ENCODE measurements around the gene RNF187.
"Not testable (repeated sequence)": the region's sequence is repeated elsewhere in the genome, so short reads cannot be mapped to it uniquely, and the experiment has no call there.

RNF187 gene

GRCh38 chr1:228460821-228461220 is 26.4 kb upstream of the RNF187 start:
- no peak for ATAC-seq

DNA sequence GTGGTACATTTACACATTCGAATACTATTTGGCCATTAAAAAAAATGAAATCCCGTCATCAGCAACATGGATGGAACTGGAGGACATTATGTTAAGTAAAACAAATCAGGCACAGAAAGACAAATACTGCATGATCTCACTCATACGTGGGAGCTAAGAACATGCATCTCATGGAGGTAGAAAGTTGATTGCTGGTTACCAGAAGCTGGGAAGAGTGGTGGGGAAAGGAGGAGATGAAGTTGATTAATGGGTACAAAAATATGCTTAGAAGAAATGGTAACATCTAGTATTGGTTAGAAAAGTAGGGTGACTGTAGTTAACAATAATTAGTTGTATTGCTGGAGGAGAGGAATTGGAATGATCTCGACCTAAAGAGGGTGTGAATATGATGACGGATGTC is 24.6 kb upstream of the RNF187 start:
- ATAC-seq: no peak

GRCh38 chr1:228463009-228463558 is 24.1 kb upstream of the RNF187 start:
- no peak for ATAC-seq

DNA sequence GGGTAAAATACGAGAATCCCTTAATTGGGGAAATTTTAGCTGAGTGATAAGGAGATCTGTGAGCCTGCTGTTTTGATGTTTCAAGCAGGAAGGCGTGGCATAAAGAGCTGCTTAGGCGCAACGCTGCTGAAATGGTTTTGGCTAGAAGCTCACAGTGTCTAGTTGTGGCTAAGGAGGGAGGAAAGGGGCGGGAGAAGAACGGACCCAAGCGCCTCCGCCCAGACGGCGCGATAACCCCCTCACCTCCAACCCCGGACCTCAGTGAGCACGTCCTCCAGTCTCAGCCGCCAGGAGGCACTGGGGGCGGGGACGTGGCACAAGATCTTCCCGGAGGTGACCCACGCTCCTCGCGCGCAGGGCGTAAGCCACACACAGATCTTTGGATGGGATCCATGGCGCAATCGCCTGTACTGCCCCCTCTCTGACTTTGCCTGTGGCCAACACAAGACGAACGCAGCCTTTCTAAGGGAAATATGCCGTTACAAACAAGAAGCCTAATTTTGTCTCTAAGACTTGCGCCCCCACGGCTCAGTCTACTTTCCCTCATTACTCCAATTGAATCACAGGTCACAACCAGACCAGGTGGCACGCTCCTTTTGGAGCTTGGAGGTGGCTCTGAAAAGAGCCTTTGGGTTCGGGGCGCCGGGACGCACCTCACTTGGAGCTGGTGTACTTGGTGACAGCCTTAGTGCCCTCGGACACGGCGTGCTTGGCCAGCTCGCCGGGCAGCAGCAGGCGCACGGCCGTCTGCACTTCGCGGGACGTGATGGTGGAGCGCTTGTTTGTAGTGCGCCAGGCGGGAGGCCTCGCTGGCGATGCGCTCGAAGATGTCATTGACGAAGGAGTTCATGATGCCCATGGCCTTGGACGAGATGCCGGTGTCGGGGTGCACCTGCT is 23.4 kb upstream of the RNF187 start:
- ATAC-seq: peak; percentile 36 to 39

DNA sequence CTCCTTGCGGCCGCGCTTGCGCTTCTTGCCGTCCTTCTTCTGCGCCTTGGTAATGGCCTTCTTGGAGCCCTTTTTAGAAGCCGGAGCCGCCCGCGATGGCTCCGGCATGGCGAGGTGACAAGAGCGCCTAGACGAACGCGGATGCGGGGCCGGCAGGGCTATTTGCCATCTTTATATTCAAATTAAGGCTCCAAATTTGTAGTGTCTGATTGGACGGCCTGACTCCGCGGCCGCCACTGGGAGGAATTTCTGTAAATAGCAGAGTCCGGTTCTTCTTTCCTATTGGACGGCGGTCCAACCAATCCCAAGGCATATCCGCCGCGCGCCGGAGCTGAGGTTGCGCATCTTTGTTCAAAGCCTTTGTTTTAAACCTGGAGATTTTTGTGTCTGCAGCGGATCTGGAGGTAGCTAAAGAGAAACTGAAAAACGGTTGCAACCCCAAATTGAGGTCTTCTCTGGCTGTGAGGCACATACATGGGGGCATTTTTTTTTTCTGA is 22.6 kb upstream of the RNF187 start:
- peak; percentile 93 to 94 for ATAC-seq

- ATAC-seq: no peak
Observed at GRCh38 chr1:228465141-228465540, 22.0 kb upstream of the RNF187 start.

DNA sequence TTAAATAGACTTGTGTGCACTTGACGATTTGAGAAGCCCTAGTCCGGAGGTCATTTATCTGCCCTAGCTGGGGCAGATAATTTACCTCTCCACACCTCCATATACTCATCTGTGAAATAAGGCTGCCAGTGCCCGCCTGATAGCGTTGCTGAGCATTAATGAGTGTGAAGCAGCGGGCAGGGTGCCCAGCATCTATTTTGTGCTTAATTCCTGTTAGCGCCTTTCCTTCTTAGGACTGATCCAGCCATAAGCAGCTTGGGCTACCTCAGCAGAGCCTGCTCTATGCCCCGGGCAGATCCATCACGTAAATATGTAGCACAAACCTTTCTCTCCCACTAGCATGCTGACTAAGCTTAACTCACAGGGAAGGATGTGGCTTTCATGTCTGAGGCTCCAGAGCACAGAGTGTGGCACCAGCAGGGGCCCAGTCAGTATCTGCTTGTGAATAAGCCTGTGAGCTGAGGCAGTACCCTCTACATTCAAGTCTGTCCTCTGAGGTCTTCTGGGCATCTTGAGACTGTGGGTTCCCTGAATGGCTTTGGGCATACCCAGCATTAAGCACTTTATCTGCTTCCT is 21.5 kb upstream of the RNF187 start:
- ATAC-seq: peak; percentile 13 to 14

- ATAC-seq: not testable (repeated sequence)
Observed at GRCh38 chr1:228468188-228468587, 19.0 kb upstream of the RNF187 start.

DNA sequence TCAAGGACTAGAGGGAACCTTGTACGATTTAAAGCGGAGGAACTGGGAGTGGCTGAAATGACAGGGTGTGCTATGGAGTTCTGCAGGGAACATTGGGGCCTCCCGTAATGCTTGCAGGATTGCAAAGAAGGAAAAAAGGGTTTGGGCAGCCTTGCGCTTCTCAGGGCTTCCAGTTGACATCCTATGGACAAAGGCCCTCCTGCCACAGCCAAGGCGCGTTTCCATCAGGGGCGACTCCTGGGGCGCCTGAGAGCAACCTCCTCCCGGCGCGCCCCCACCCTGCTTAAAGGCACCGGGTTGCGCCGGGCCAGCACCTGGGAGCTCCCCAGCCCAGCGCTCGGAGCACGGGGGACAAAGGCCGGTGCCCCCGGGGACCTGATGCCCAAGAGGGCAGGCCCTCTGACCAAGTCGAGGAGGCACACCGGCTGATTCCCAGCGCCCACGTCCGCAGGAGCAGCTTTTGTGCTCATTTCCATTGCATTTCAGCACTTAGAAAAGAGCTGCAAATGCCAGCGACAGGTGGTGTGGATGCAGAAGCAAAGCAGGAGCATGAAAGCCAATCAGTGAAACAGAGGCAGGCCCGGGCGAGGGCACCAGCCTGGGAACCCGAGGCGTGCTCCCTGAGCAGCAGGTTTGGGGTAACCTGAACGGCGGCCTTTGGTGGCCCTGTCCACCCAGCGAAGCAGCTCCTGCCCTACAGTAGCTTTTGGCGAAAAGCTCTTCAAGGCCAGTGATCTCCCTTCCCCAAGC is 17.6 kb upstream of the RNF187 start:
- ATAC-seq: no peak

GRCh38 chr1:228471154-228471761 is 15.9 kb upstream of the RNF187 start:
- no peak for ATAC-seq

DNA sequence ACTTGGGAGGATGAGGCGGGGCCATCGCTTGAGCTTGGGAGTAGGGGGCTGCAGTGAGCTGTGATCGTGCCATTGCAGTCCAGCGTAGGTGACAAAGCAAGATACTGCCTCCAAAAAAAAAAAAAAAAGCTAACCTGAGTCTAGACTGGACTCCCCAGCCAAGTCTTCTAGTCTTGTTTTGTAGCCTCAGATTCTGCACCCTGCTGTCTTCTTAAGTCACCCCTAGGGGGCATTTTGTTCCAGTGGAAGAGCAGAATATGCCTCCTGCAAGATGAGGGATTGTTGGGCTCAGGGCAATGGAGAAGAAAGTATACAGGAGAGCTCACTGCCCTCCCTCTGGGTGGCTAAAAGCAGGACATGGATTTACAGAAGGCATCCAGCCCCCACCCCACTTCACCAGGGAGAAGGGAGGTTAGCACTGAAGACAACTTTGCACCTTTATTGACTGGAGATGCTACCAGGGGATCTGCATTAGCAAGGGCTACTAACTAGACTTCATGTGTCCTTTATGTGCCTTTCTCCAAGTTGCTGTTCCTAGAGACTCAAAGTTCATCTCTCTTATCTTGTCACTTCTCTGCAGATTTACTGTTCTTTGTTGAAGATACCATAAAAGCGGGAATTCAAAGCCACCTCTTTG is 15.3 kb upstream of the RNF187 start:
- ATAC-seq: peak in 1 of 2 donors; percentile 63

DNA sequence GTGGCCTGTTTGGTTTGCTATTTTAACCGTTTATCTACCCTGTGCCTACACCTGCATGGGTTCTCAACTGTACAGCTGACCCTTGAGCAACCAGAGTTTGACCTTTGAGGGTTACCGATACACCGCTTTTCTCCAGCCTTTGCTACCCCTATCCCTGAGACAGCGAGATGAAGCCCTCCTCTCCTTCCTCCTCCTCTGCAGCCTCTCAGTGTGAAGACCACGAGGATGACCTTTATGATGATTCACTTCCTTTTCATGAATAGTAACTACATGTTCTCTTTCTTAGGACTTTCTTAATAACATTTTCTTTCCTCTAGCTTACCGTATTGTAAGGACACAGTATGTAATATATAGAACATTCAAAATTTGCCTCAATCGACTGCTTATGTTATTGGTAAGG is 14.5 kb upstream of the RNF187 start:
- peak in 1 of 2 donors; percentile 59 for ATAC-seq

GRCh38 chr1:228474507-228474906 is 12.7 kb upstream of the RNF187 start:
- no peak for ATAC-seq

DNA sequence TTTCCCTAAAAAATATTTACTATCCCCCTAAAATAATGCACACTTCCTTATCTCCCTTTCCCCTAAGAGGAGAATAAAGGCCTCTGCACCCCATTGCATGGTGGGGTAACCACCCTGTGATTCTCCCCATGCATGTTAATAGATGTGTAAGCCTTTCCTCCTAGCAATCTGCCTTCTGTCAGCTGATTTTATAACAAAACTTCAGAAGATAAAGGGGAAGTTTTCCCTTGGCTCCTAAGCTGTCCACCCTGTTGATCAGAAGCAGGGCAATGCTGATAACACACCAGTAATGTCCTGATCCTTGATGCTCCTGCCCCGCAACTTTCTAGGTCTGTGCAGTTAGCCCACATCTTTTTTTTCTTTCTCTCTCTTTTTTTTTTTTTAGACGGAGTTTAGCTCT is 11.4 kb upstream of the RNF187 start:
- no peak for ATAC-seq

GRCh38 chr1:228477263-228477662 is 9.9 kb upstream of the RNF187 start:
- ATAC-seq: no peak

- no peak for ATAC-seq
Observed at GRCh38 chr1:228478326-228478725, 8.9 kb upstream of the RNF187 start.

DNA sequence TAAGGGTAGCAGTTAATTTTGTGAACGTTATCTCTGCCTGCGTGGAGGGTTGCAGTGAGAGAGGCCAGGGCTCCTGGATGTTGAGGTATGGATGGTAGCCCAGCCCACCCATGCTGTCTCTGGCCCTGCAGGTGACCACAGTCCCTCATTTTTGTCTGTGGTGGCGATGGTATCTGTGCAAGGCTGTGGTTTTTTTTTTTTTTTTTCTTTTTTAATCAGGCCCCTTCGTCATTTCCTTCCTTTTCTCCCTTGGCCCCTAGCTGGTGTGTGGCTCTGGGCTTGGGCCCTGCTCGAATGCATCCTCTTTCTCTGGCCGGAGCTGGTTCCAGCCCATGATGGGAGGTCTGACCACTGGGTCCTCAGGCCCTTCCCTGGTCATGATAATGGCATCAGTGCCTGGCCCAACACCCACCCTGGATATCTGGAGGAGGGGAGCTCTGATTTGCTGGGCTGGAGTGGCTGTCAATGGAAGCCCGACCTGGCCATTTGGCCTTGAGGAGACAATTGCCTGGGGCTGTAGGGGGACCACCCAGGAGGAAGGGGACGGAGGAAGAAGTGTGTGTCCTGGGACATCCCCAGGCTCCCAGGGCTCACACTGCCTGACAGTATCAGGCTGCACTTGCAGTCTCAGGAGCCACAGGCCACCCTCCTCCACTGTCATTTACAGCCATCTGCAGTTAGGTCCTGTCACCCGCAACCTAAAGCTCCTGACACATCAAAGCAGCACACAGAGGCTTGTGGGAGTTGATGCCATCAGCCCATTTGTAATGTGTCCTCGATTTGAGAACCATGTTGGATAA is 8.1 kb upstream of the RNF187 start:
- ATAC-seq: peak; percentile 55 to 69

GRCh38 chr1:228483789-228484188 is 3.4 kb upstream of the RNF187 start:
- no peak for ATAC-seq

DNA sequence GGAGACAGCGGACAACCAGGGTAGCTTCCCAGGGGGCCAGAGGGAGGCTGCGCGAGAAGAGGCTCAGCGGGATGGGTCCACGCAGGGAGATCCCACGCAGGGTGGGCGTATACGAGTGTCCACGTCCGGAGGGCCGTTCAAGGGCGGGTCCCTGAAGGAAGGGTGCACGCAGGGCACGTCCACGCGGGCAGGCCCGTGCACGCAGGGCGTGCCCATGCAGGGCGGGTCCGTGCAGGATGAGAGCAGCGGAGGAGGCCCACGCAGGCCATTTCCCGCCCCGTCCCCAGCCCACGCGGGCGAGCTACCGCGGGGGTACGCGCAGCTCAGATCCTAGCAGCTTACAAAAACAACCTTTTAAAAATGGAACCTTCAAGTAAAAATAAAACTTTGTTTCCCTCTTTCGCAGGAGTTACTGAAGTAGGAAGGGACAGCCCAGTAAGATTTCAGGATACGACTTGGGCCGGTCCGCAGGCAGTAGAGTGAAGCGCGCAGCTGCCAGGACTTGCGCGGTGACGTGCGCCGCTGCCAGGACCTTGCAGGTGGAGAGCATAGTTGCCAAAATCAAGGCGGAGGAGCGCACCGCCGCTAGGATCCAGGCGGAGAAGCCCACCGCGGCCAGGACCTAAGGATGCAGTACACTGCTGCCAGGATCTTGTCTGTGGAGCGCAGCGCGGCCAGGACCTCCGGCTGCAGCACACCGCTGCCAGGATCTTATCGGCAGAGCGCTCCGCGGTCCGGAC is 416 bp upstream of the RNF187 start:
- peak; percentile 70 for ATAC-seq

DNA sequence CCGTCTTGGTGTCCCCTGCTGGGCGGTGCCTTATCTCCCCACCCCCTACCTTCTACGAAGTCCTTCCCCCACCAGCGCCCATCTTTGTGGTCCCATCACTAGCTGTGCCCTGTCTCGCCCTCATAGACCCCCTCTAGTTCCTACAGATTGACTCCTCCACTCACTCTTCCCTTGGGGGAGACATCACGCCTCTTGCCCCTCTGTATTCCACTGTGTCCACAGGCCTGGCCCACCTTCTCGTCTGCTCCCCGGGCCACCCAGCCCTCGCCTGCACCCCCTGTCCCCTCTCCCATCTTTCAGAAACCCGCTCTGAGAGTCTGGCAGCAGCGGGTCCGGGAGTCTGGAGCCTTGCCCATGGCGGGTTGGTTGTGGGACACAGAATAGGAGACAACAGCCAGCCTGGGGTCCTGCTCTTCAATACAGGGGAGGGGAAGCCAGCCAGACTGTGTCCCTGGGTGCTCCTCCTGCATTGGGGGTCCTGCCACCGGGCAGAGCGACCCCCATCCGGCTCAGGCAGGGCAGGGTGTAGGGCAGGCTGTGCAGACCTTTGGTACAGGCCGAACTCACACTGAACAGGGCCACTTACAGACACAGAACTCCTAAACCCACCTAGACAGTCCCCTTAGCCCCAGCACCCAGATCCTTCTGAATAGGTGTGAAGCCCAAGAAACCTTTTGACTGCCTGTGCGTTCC is 1.1 kb downstream of the RNF187 start:
- peak in 1 of 2 donors; percentile 2 for ATAC-seq
